AG04450 (cell line): ENCODE data around the gene SLC8A1. TPM values are rescaled to one million over a fixed set of nuclear protein-coding genes. Genes with fewer than 3 reads are reported as not detected.

Source experiments
- CTCF ChIA-PET: fragments of 300-600, 350-600 bp; formaldehyde crosslinking; extraction: SDS; loops from one replicate; lab custom pipeline; 2022; ENCODE audit warnings: antibody characterized with exemption, inconsistent platforms; lab: Charles Lee
- POLR2A ChIA-PET: fragments of 350-600 bp; formaldehyde crosslinking; extraction: SDS; loops from one replicate; lab custom pipeline; 2021; ENCODE audit warnings: antibody characterized with exemption, inconsistent platforms; lab: Yijun Ruan, JAX
- DNase-seq: peaks from one replicate; pipeline ENCODE4 v3.0.0-alpha.2; 2011; ENCODE audit warnings: low read depth, low spot score
- H3K27ac ChIP-seq: one replicate; pipeline ENCODE4 v1.5.1; 2012; ENCODE audit warnings: low read depth, low read length, control low read depth
- H3K27me3 ChIP-seq: one replicate; pipeline ENCODE4 v1.6.0; 2012; ENCODE audit warnings: low read length; ENCODE audit not compliant: control insufficient read depth, insufficient read depth
- H3K4me3 ChIP-seq: 2 replicates; pipeline ENCODE4 v1.5.1; 2011; ENCODE audit warnings: mild to moderate bottlenecking, low read depth, low read length, control low read depth
- H3K9me3 ChIP-seq: 2 replicates; pipeline ENCODE4 v1.5.1; 2012; ENCODE audit warnings: low read length; ENCODE audit not compliant: control insufficient read depth, insufficient read depth
- polyA plus RNA-seq: library from polyadenylated mRNA; depleted of rRNA; stranded (reverse); fragments of >200 nt; gene quantifications from 2 replicates; pipeline ENCODE4 v1.2.3, GENCODE V29; 2011
- TF ChIP-seq, protein P1 (sequence below): IDR thresholded peaks from 2 replicates; pipeline ENCODE4 v1.5.1; 2011; ENCODE audit warnings: low read depth, low read length, control low read depth, inconsistent platforms

Gene SLC8A1
- polyA plus RNA-seq, 1 experiment: 19.3 TPM

DNA sequence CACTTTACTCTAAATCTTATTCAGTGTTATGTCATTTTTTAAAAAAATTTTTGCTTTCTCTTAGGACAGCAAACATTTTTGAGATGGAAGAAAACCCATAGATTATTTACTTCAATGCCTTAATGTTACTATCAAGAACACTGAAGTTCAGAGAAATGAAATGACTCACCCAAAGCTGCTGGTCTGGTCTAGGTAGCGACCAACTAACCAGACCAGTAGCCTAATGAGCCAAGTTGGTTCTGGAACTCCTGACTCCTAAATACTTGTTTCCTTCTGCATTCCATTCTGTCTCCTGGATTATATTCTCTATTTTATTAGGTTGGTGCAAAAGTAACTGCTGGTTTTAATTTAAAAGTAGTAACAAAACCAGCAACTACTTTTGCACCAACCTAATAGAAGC is 35.4 kb downstream of the SLC8A1 start:
- CTCF ChIA-PET: interaction anchor here (0.6 kb wide), 2 partner anchors 404 to 563 kb away, joined by 3 read pairs; no protein-coding TSS in a partner anchor
- Histone ChIP-seq H3K27me3 (no peaks in the 10 kb centered on the region), H3K9me3 (no peaks in the 10 kb centered on the region), H3K27ac (no peak overlapping the region), H3K4me3 (no peak overlapping the region)
- POLR2A ChIA-PET: no interaction called here
- TF ChIP-seq, protein P1, sequence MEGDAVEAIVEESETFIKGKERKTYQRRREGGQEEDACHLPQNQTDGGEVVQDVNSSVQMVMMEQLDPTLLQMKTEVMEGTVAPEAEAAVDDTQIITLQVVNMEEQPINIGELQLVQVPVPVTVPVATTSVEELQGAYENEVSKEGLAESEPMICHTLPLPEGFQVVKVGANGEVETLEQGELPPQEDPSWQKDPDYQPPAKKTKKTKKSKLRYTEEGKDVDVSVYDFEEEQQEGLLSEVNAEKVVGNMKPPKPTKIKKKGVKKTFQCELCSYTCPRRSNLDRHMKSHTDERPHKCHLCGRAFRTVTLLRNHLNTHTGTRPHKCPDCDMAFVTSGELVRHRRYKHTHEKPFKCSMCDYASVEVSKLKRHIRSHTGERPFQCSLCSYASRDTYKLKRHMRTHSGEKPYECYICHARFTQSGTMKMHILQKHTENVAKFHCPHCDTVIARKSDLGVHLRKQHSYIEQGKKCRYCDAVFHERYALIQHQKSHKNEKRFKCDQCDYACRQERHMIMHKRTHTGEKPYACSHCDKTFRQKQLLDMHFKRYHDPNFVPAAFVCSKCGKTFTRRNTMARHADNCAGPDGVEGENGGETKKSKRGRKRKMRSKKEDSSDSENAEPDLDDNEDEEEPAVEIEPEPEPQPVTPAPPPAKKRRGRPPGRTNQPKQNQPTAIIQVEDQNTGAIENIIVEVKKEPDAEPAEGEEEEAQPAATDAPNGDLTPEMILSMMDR: no peak
- DNase-seq: no peak

DNA sequence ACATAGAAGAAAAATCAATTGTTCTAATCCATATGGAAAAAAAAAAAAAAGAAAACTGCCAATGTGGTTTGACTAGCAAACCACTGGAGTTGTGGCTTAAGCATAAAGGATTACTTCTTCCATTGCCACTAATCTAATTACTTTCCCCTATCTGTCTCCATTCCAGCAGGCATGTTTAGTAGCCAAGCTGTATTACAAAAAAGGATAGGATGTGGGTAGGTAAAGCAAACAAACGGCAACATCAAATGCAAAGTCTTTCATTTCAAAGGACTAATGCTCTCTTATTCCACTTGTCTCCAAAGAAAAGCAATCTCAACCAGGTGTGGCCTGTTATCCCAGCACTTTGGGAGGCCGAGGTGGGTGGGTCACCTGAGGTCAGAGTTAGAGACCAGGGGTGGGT is 36.5 kb downstream of the SLC8A1 start:
- ChIA-PET POLR2A (no interaction called here), CTCF (no interaction called here)
- no peaks in the 10 kb centered on the region for H3K27me3 ChIP-seq
- TF ChIP-seq, protein P1: no peak
- H3K9me3 ChIP-seq: no peaks in the 10 kb centered on the region
- no peak overlapping the region for H3K27ac ChIP-seq
- no peak for DNase-seq
- no peak overlapping the region for H3K4me3 ChIP-seq

DNA sequence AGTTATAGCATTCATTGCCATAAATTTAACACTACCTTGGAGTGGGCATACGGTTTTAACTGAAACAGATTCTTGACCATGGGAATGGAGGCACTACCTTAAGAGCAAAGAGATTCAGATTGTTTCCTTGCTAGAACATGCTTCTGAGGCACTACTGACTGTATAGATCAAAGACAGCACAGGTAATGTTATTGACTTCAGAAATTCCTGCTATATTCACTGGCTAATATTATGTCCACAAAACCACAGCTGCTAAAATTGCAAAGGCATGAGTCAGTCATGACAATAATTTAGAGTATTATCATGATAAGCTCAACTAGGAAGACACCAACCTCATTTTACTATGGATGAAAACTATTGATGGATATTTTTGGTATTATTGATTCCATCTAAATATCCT is 39.4 kb downstream of the SLC8A1 start:
- CTCF ChIA-PET: interaction anchor here (0.5 kb wide), 1 partner anchor 198 kb away, joined by 5 read pairs; no protein-coding TSS in a partner anchor
- TF ChIP-seq, protein P1: no peak
- Histone ChIP-seq H3K4me3 (no peak overlapping the region), H3K27ac (no peak overlapping the region), H3K9me3 (no peaks in the 10 kb centered on the region), H3K27me3 (no peaks in the 10 kb centered on the region)
- no peak for DNase-seq
- POLR2A ChIA-PET: interaction anchor here (0.6 kb wide), 1 partner anchor 139 kb away, joined by 7 read pairs; no protein-coding TSS in a partner anchor

DNA sequence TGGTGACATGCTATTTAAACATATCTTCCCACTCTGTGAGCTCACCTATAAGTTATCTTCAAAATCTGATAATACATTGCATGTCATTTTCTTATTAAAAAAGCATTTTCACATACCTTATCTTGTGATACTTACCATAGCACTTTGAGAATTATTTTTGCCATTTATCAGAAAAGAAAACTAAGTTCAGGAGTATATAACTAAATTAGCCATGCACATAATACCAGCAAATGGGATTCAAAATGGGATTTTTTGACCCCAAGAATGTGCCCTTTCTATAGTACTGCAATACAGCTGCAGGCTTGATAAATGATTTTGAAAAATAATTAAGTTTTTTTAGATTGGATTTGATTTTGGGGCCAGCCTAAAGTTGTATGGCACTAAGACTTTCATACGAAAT is 41.2 kb downstream of the SLC8A1 start:
- POLR2A ChIA-PET: no interaction called here
- CTCF ChIA-PET: no interaction called here
- Histone ChIP-seq H3K9me3 (no peaks in the 10 kb centered on the region), H3K27me3 (no peaks in the 10 kb centered on the region), H3K27ac (no peak overlapping the region), H3K4me3 (no peak overlapping the region)
- DNase-seq: no peak
- TF ChIP-seq, protein P1: no peak

DNA sequence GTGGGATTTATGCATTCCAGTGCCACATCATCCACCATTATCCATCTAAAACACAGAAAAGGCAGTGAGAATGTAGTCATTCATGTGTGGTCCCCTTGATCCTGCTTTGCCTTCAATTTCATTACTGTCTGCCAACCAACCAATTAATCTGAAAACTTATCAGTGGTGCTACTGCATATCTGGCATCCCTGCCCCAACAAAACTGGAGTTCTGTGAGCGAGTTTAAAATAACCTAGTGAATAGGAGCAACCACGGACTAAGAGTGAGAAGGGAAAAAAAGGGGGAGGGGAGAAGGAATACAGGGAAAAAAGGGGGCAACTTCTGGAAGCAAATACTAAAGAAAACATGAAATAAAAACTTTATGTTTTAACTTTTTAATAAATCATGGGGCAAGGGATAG is 42.2 kb downstream of the SLC8A1 start:
- Histone ChIP-seq H3K9me3 (no peaks in the 10 kb centered on the region), H3K4me3 (no peak overlapping the region), H3K27me3 (no peaks in the 10 kb centered on the region), H3K27ac (no peak overlapping the region)
- ChIA-PET POLR2A (no interaction called here), CTCF (no interaction called here)
- no peak for DNase-seq
- TF ChIP-seq, protein P1: no peak
